K562 (cell line): ENCODE results near the gene ITGAL. TPM values are rescaled to one million over a fixed set of nuclear protein-coding genes. Genes with fewer than 3 reads are reported as not detected.
A peak's percentile ranks its signal among the peaks of the same experiment; 100 is the strongest.

Experiments used
- ARHGAP35 ChIP-seq: fragments of 450-650 bp; IDR thresholded peaks from 2 replicates; pipeline ENCODE4 v1.6.1; 2018; ENCODE audit not compliant: partially characterized antibody
- ATF1 ChIP-seq, 2 experiments: fragments of 450-650 bp in 1 of 2; IDR thresholded peaks; 2 replicates each; pipeline ENCODE4 v1.6.1; 2016; ENCODE audit warnings: missing compliant biosample characterization in 1 of 2, missing genetic modification characterization in 1 of 2
- BHLHE40 ChIP-seq: IDR thresholded peaks from 2 replicates; pipeline ENCODE4 v1.6.1; 2011; ENCODE audit warnings: low read length, improper control_type of control experiment
- CC2D1A ChIP-seq: fragments of 450-650 bp; IDR thresholded peaks from 2 replicates; pipeline ENCODE4 v1.6.1; 2017; ENCODE audit warnings: mild to moderate bottlenecking
- CHCHD3 ChIP-seq: fragments of 250-450 bp; sonication (Bioruptor Pico); IDR thresholded peaks from 2 replicates; pipeline ENCODE4 v2.1.2; 2022; ENCODE audit warnings: mild to moderate bottlenecking
- CHD4 ChIP-seq: fragments of 200-600 bp; sonication (generic); IDR thresholded peaks from 3 replicates; pipeline ENCODE4 v1.6.1; 2012; ENCODE audit warnings: low read depth, mild to moderate bottlenecking, mixed read lengths, low read length, inconsistent platforms; ENCODE audit not compliant: insufficient read depth, insufficient replicate concordance, poor library complexity, severe bottlenecking
- ERF ChIP-seq: fragments of 450-650 bp; formaldehyde crosslinking; IDR thresholded peaks from 2 replicates; pipeline ENCODE4 v1.4.0; 2020; ENCODE audit warnings: mild to moderate bottlenecking, mixed read lengths
- HNRNPH1 ChIP-seq: fragments of 200-400 bp; formaldehyde crosslinking; optimal IDR thresholded peaks from 2 replicates; pipeline ENCODE3; 2017; ENCODE audit warnings: low read depth, mild to moderate bottlenecking, low read length, moderate library complexity
- KAT7 ChIP-seq: sonication (generic); formaldehyde crosslinking; IDR thresholded peaks from 2 replicates; pipeline ENCODE4 v1.8.0; 2022; ENCODE audit warnings: missing genetic modification reagents, mild to moderate bottlenecking, borderline replicate concordance
- MYBL2 ChIP-seq, 2 experiments: fragments of 450-650 bp in 1 of 2; sonication (generic) in 1 of 2; formaldehyde crosslinking in 1 of 2; IDR thresholded peaks; 2 replicates each; pipeline versions ENCODE4 v1.6.1 to v1.8.1; 2017 to 2022; ENCODE audit warnings: borderline replicate concordance in 1 of 2, inconsistent platforms in 1 of 2, low read depth in 1 of 2, mild to moderate bottlenecking in 1 of 2, missing genetic modification reagents in 1 of 2, moderate library complexity in 1 of 2
- MYNN ChIP-seq, 2 experiments: sonication (generic); formaldehyde crosslinking in 1 of 2; IDR thresholded peaks; 2 replicates each; pipeline versions ENCODE4 v1.5.0 to v1.6.1; 2016 to 2020; ENCODE audit warnings: antibody characterized with exemption in 1 of 2, missing genetic modification reagents in 1 of 2
- NR2C1 ChIP-seq, 2 experiments: fragments of 450-650 bp; IDR thresholded peaks; 2 replicates each; pipeline ENCODE4 v1.6.1; 2017; ENCODE audit warnings: mild to moderate bottlenecking in 2 of 2, antibody characterized with exemption in 1 of 2, inconsistent platforms in 1 of 2, missing compliant biosample characterization in 1 of 2, missing genetic modification characterization in 1 of 2
- NRF1 ChIP-seq, 2 experiments: fragments of 450-650 bp; IDR thresholded peaks in 1 of 2; conservative IDR thresholded peaks in 1 of 2; 2 replicates each; pipeline ENCODE4 v1.6.1; 2014; ENCODE audit warnings: mild to moderate bottlenecking in 2 of 2
- POLR2AphosphoS2 ChIP-seq: IDR thresholded peaks from 2 replicates; pipeline ENCODE4 v1.6.1; 2012; ENCODE audit warnings: low read length, improper control_type of control experiment
- TFAP4 ChIP-seq: sonication (generic); formaldehyde crosslinking; IDR thresholded peaks from 2 replicates; pipeline ENCODE4 v1.8.0; 2022; ENCODE audit warnings: missing genetic modification reagents, mild to moderate bottlenecking, moderate library complexity, borderline replicate concordance
- TRIM25 ChIP-seq: fragments of 450-650 bp; IDR thresholded peaks from 2 replicates; pipeline ENCODE4 v1.7.0; 2016; ENCODE audit warnings: borderline replicate concordance
- ZBTB26 ChIP-seq: fragments of 450-650 bp; formaldehyde crosslinking; IDR thresholded peaks from 2 replicates; pipeline ENCODE4 v1.4.0; 2022; ENCODE audit warnings: missing genetic modification characterization
- ZNF79 ChIP-seq: fragments of 250-450 bp; sonication (Bioruptor Pico); IDR thresholded peaks from 2 replicates; pipeline ENCODE4 v1.4.0; 2020; ENCODE audit warnings: low read depth, mild to moderate bottlenecking, moderate library complexity
- polyA plus RNA-seq, 8 experiments: library from polyadenylated mRNA; depleted of rRNA in 4 of 8; stranded (reverse) in 5 of 8; unstranded in 3 of 8; fragments of >200 nt; fragmentation: Nextera tagmentation in 2 of 8; fragmentation: Illumina TruSeq in 1 of 8; extraction: Ambion mirVana in 2 of 8; extraction: Trizol in 1 of 8; gene quantifications; 2 replicates each; pipeline versions ENCODE4 v1.2.1 to v1.2.3, GENCODE V29; 2011 to 2014; ENCODE audit warnings: inconsistent platforms in 1 of 8, missing spikeins in 1 of 8
- total RNA-seq, 7 experiments: library from RNA; depleted of rRNA in 6 of 7; stranded (reverse); fragments of >200 nt in 6 of 7; fragmentation: Illumina TruSeq in 2 of 7; extraction: Trizol in 2 of 7; gene quantifications; 2 replicates each; pipeline versions ENCODE4 v1.2.1 to v1.2.3, GENCODE V29; 2011 to 2021; ENCODE audit warnings: low replicate concordance in 1 of 7
- TF ChIP-seq, protein P1 (sequence below): fragments of 450-650 bp; IDR thresholded peaks from 2 replicates; pipeline ENCODE4 v1.6.1; 2017; ENCODE audit warnings: antibody characterized with exemption, mild to moderate bottlenecking

The ITGAL gene
- total and polyA plus RNA-seq, 9 of the 15 experiments (the other 6 are each of a cell fraction or from before 2014, with no cell fraction given), result 0.01 to 0.53 TPM; not detected in 7

DNA sequence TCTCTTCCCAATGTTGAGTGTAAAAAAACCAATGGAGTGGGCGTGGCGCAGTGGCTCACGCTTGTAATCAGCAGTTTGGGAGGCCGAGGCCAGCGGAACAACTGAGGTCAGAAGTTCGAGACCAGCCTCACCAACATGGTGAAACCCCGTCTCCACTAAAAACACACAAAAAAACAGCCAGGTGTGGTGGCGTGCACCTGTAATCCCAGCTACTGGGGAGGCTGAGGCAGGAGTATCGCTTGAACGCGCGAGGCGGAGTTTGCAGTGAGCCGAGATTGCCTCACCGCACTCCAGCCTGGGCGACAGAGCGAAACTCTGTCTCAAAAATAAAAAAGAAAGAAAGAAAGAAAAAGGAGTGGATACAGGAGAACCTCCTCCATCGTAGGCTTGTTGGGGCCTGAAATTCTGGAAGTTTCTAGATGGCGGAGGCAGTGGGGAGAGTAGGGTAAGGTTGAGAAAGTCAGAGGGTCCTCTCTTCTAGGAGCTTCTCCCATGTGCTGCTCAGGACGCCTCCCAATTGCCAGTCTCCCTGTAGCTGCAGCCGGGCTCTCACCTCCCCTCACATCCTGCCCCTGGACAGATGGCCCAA lies 86.3 kb downstream of the ITGAL start (continued):
- TF ChIP-seq TRIM25 (peak; percentile 91; the same call in 1 of the 2 replicates), ERF (CRISPR knock-in tag) (no peak), ZBTB26 (CRISPR knock-in tag) (no peak), NR2C1 (IDR thresholded peaks at IDR 0.05) (no peak), NR2C1 (tag; IDR thresholded peaks at IDR 0.05) (no peak), NRF1 (conservative IDR thresholded peaks at IDR 0.05 in 1 of 2, IDR thresholded peaks at IDR 0.05 in 1 of 2) (no peak), ATF1 (CRISPR knock-in tag; IDR thresholded peaks at IDR 0.05) (no peak), ATF1 (tag; IDR thresholded peaks at IDR 0.05) (no peak; the same call in 1 of the 2 replicates), CC2D1A (peak; percentile 40; the same call in 1 of the 2 replicates), MYBL2 (IDR thresholded peaks at IDR 0.05; ENCODE audit: low read depth) (no peak), MYBL2 (CRISPR knock-in tag; IDR thresholded peaks at IDR 0.05; ENCODE audit: borderline replicate concordance) (no peak), BHLHE40 (no peak), CHCHD3 (no peak), MYNN (IDR thresholded peaks at IDR 0.05) (no peak), MYNN (CRISPR knock-in tag; IDR thresholded peaks at IDR 0.05) (no peak), POLR2AphosphoS2 (no peak), CHD4 (peak; percentile 92), HNRNPH1 (no peak), KAT7 (no peak), ZNF79 (CRISPR knock-in tag) (no peak), TFAP4 (peak; percentile 63; the same call in 1 of the 2 replicates), ARHGAP35 (no peak)
- TF ChIP-seq, protein P1, sequence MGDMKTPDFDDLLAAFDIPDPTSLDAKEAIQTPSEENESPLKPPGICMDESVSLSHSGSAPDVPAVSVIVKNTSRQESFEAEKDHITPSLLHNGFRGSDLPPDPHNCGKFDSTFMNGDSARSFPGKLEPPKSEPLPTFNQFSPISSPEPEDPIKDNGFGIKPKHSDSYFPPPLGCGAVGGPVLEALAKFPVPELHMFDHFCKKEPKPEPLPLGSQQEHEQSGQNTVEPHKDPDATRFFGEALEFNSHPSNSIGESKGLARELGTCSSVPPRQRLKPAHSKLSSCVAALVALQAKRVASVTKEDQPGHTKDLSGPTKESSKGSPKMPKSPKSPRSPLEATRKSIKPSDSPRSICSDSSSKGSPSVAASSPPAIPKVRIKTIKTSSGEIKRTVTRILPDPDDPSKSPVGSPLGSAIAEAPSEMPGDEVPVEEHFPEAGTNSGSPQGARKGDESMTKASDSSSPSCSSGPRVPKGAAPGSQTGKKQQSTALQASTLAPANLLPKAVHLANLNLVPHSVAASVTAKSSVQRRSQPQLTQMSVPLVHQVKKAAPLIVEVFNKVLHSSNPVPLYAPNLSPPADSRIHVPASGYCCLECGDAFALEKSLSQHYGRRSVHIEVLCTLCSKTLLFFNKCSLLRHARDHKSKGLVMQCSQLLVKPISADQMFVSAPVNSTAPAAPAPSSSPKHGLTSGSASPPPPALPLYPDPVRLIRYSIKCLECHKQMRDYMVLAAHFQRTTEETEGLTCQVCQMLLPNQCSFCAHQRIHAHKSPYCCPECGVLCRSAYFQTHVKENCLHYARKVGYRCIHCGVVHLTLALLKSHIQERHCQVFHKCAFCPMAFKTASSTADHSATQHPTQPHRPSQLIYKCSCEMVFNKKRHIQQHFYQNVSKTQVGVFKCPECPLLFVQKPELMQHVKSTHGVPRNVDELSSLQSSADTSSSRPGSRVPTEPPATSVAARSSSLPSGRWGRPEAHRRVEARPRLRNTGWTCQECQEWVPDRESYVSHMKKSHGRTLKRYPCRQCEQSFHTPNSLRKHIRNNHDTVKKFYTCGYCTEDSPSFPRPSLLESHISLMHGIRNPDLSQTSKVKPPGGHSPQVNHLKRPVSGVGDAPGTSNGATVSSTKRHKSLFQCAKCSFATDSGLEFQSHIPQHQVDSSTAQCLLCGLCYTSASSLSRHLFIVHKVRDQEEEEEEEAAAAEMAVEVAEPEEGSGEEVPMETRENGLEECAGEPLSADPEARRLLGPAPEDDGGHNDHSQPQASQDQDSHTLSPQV, result no peak
